ENCODE data around the gene C2orf92.
A peak's percentile ranks its signal among the peaks of the same experiment; 100 is the strongest.

The C2orf92 gene

DNA sequence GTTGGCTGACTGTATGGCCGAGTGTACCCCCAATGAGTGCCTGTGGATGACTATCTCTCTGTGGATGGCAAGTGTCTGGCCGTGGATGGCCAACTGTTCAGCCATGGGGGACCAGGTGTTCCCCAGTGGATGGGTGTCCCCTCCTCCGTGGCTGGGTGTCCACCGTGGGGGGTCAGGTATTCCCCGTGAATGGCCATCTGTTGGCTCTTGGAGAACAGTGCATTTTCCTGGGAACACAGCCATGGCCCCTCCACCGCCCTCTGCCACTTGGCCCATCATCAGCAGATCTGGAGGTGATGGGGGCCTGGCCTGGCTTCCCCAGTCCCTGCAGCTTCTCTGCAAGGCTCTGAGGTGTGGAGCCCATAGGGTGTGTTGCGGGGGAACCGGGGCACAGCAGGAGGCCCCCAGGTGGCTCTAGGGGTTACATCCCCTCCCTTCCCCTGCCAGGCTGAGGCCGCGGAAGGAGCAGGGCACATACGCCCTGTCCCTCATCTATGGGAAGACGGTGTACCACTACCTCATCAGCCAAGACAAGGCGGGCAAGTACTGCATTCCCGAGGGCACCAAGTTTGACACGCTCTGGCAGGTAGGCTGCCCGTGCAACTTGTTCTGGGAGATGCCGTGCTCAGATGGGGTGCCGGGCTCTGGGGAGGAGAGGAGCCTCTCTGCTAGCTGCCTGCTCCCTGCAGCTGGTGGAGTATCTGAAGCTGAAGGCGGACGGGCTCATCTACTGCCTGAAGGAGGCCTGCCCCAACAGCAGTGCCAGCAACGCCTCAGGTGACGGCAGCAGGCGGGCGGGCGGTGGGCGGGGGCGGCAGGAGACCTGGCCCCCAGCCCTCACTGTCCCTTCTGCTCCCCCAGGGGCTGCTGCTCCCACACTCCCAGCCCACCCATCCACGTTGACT, 63.2 kb downstream of the C2orf92 start:
- DNase-seq, result no peak

DNA sequence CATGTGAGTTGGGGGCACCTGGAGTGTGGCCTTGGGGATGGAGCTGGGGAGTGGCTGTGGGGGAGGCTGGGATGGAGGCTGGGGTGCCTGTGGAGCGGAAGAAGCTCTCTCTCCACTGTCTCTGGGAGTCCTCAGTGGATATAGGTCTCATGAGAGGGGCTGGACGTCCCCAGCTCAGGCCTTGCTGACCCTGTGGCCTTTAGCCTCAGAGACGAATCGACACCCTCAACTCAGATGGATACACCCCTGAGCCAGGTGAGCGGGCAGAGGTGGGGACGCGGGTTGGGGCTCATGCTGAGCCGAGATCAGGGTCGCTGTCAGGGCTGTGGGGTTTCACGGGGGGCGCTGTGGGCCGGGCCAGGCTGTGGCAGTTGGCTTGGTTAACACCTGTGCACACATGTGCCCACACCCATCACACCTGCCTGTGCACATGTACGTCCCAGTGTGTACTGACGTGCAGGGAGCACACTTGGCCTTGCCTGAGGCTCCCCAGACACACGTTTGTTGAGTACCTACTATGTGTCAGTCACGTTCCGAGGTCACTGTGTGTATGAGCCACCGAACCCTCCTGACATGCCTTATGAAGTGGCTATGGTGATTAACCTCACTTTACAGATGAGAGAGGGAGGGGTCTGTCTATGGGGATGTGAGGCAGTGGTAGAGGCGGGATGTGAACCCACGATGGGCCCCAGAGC, 64.0 kb downstream of the C2orf92 start:
- DNase-seq, result no peak

GRCh38 chr2:97734061-97735051, 64.8 kb downstream of the C2orf92 start:
- no peak for DNase-seq

DNA sequence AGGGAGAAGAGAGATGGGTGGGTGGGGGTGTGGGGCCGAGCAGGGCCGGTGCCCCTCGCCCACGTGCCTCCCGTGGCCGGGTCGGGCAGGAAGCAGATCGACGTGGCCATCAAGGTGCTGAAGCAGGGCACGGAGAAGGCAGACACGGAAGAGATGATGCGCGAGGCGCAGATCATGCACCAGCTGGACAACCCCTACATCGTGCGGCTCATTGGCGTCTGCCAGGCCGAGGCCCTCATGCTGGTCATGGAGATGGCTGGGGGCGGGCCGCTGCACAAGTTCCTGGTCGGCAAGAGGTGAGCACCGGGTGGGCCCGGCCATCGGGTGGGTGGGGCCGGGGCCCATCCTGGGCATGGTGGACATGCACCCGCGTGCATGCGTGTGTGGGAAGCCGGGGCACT, 65.6 kb downstream of the C2orf92 start:
- DNase-seq, result no peak

GRCh38 chr2:97736185-97736584, 66.7 kb downstream of the C2orf92 start:
- no peak for DNase-seq

DNA sequence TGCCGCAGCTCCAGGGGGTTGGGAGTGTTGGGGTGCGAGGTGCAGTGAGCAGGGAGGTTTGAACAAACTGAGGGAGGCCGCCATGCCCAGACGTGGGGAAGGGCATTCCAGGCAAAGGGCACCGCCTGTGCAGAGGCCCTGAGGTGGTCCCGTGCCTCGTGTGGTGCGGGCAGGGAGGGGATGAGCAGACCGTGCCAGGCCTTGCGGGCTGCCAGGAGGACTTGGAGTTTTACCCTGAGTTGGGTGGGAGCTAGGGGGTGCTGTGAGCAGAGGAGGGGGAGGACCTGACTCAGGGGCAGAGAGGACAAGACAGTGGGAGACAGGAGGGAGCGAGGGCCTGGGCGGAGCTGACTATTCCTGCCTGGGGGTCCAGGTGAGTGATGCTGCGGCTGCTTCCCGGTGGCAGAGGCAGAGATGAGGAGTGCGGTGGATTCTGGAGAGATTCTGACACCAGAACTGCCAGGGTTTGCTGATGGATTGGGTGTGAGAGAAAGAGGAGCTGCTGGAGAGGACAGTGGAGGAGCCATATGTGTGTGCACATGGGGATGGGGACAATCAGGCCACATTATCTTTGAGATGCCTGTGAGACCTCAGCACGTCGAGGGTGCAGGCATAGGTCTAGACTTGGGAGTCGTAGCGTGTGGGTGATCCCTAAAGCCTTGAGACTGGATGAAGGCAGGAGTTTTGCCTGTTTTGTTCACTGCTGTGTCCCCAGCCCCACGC, 67.3 kb downstream of the C2orf92 start:
- no peak for DNase-seq

DNA sequence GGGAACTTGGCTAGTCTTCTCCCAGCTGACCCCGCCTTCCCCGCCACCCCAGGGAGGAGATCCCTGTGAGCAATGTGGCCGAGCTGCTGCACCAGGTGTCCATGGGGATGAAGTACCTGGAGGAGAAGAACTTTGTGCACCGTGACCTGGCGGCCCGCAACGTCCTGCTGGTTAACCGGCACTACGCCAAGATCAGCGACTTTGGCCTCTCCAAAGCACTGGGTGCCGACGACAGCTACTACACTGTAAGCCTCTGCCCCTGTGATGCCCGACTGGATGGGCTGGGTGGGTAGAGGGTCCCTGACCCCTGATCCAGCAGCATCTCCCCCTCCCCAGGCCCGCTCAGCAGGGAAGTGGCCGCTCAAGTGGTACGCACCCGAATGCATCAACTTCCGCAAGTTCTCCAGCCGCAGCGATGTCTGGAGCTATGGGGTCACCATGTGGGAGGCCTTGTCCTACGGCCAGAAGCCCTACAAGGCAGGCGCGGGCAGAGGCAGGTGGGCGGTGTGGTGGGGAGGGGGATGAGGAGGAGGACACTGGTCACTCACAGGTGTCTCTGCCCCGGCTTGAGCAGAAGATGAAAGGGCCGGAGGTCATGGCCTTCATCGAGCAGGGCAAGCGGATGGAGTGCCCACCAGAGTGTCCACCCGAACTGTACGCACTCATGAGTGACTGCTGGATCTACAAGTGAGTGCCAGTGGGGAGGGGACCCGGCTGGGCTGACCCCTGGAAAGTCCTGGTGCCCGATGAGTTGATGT, 68.1 kb downstream of the C2orf92 start:
- no peak for DNase-seq

DNA sequence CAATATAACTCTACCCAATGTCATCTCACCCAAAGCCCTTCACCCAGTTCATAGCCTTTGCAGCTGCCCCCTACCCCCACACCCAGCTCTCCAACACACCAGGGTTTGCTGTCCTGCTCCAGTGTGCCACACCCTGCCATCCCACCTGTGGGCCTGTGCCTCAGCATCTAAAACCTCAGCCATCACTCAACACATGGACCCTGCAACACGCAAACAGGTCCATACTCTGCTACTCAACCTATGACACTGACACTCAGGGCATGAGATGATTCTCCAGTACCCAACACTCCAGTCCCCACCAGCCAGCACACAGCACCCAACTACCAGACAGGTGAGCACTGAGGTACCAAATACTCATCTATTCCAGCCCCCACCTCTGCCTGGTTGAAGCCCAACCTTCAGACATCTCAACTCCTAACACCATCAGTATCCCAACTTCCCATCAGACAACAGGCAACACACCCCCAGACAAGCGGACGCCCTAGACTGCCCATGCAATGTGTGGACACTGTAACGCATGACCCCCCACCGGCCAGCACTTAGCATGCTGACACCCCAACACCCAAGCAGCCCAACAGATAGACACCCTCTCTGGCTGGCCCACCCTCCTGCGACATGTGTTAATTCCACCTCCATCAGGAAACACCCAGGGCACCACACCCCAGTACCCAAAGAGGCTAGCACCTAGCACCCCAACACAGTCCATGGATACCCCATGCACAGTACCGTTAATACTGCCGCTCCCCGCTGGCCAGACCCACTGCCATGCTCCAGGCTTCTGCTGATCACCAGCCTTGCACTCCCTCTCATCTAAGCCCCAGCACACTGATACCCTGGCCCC, 68.9 kb downstream of the C2orf92 start:
- DNase-seq, result no peak

DNA sequence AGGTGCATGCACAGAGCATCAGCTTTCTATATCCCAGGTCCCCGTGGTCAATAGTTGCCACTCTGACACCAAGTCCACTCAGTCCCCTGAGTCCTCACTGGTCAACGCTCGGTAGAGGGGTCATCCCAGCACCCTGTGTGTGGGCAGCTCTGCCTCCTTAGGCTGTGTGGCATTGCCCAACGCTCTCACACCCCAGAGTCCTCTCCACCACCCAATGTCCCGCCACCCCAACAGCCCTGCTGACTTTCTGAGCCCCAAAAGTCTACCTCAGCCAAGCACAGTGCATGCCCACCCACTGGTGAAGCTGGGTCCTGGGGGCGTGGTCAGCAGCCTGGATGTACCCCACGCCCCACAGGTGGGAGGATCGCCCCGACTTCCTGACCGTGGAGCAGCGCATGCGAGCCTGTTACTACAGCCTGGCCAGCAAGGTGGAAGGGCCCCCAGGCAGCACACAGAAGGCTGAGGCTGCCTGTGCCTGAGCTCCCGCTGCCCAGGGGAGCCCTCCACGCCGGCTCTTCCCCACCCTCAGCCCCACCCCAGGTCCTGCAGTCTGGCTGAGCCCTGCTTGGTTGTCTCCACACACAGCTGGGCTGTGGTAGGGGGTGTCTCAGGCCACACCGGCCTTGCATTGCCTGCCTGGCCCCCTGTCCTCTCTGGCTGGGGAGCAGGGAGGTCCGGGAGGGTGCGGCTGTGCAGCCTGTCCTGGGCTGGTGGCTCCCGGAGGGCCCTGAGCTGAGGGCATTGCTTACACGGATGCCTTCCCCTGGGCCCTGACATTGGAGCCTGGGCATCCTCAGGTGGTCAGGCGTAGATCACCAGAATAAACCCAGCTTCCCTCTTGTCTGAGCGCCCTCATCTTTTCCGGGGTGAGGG, 69.7 kb downstream of the C2orf92 start:
- DNase-seq, result no peak

DNA sequence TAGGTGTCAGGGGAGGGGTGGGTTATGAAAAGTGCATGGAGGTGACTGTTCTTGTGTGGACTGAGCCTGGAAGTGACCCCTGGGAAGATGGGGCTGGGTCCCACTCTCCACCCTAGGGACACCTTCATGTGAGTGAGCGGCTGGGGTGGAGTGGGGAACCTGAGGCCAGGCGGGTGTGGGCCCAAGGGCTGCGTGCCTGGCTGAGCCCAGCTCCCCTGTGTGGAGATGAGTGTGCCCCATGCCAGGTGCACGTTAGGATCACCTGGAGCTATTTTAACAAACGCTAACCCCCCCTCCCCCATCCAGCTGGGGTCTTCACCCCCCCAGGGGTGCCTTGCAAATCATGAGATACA, 70.4 kb downstream of the C2orf92 start:
- DNase-seq, result no peak

DNA sequence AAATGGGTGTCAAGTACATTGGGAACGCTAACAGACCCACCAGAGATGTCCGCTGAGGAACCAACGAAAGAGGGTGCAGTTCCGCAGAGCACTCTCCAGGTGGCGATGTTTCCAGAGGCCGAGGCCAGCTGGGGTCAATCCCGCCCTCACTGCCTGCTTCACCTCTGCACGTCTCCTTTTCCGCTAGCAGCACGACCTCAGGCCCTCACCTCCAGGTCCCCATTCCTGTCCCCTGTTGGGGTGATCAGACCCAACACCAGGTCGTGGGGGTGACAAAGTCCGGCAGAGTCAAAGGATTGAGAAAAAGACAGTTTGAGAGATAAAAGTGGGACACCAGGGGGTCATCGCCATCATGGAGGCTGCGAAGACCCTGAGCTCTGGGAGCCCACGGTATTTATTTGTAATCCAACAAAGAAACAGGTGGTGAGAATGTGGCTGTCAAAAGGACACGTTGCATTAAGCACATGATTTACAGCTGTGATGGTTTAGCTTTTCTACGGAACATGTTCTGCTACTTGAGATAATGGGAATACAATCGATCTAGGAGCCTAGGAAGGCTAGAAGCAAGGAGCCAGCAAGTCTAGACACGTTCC, 71.2 kb downstream of the C2orf92 start:
- peak; percentile 35 for DNase-seq

- no peak for DNase-seq
Measured at GRCh38 chr2:97741251-97741650, 71.7 kb downstream of the C2orf92 start.

GRCh38 chr2:97741686-97742085, 72.2 kb downstream of the C2orf92 start:
- DNase-seq, result no peak

DNA sequence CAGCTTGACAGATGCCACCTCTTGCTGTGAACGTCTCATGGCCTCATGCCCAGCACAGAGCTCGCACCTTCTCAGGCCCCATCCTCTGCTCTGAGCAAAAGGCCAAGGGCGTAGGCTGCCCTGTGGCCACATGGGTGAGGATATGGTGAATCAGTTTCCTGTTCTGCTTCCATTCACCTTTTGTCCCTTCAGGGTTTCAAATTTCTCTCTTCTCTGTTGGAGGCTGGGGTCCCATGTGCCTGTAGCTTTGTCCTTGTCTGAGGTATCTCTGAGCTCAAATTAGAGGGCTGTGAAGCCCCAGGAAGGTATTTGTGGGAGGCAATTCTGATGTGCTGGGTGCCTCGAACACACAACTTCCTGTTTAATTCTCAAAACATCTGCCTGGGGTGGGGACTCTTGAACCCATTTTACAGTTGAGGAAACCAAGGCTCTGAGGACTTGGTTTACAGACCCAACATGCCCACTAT, 72.9 kb downstream of the C2orf92 start:
- DNase-seq, result no peak

- DNase-seq, result no peak
Measured at GRCh38 chr2:97743913-97744312, 74.4 kb downstream of the C2orf92 start.

GRCh38 chr2:97745474-97746174, 76.1 kb downstream of the C2orf92 start:
- DNase-seq, result no peak

- DNase-seq, result no peak
Measured at GRCh38 chr2:97747285-97747684, 77.8 kb downstream of the C2orf92 start.

- DNase-seq, result no peak
Measured at GRCh38 chr2:97747716-97748115, 78.2 kb downstream of the C2orf92 start.
